ENCODE measurements around the gene OIT3. TPM values are rescaled to one million over a fixed set of nuclear protein-coding genes. Genes with fewer than 3 reads are reported as not detected.

Gene OIT3
- total RNA-seq, 1 donor, result not detected

DNA sequence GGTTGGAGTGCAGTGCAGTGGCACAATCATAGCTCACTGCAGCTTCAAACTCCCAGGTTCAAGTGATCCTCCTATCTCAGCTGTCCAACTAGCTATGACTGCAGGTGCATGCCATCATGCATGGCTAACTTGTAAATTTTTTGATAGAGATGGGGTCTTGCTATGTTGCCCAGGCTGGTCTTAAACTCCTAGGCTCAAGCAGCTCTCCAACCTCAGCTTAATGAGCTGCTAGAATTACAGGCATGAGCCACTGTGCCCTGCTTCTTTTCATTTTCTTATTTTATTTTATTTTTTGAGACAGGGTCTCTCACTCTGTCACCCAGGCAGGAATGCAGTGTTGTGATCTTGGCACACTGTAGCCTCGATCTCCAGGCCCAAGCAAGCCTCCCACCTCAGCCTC is 53.4 kb downstream of the OIT3 start:
- no peak for DNase-seq (ENCODE audit: low read depth in 2 of 3, low spot score in 2 of 3)

DNA sequence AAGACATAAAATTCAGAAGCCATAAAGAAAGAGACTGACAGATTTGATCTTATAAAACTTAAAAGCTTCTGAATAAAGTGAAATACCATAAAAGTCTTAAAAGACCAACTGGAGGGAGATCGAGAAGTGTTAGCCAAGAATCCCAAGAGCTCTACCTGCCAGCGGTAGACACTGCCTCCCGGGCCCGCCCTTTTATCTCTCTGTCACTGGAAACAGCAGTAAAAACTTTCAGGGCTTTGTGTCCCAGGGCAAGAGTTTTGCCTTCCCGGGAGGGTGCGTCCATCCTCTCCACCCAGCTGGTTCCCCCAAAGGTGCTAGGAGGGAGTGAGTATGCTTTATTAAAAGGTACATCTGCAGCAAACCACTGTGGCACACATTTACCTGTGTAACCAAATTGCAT is 55.2 kb downstream of the OIT3 start:
- DNase-seq (ENCODE audit: low read depth in 2 of 3, low spot score in 2 of 3), result no peak

DNA sequence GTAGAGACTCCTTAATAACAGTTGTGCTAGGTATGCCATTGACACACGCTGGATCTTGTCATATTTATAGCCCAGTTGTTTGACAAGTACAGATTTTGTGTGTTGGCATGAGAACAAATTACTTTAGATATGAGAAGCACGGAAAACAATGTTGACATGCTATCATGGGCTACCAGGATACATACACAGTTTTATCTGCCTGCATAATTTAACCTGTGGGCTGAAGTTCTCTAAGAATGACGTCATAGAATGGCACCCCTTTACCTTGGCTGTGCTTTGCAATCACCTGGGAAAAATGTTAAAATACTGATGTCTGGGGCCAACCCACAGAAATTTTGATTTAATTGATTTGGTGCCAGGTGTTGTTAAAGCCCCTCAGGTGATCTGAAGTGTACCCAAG is 58.2 kb downstream of the OIT3 start:
- no peak for DNase-seq (ENCODE audit: low read depth in 2 of 3, low spot score in 2 of 3)

DNA sequence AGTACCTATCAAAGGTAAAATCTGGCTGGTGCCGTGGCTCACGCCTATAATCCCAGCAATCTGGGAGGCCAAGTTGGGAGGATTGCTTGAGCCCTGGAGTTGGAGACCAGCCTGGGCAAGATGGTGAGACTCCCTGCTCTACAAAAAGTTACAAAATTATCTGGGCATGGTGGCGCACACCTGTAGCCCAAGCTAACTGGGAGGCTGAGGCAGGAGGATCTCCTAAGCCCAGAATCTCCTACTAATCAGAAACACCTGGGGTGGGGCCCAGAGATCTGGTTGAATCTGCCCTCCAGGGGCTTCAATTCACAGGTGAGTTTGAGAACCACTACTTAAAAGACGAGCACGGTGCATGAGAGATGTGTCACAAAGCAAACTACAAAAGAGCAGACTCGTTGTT is 58.6 kb downstream of the OIT3 start:
- no peak for DNase-seq (ENCODE audit: low read depth in 2 of 3, low spot score in 2 of 3)

DNA sequence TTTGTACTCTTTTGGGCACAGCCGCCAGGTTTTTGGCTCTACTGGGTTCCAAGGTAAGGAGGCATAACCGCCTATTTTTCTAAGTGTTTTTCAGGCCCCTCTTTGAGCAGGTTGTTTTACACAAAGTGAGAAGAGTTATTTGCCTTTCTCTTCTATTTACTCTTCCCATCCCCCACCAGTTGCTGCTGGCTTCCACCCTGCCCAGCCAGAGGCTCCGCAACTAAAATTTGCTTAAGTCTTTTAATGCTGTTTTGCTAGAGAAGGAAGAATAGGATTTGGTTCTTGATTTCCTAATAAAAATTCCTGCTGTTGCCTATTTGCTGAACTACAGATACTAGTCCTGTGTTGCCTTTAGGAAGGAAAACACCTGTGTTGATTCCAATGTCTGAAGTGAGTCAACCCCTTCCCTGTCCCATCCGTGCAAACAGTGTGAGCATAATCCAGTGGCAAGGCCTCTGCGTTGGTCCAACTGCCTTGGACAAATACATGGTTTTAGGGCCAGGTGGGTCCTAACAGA is 59.2 kb downstream of the OIT3 start:
- no peak for DNase-seq (ENCODE audit: low read depth in 2 of 3, low spot score in 2 of 3)

DNA sequence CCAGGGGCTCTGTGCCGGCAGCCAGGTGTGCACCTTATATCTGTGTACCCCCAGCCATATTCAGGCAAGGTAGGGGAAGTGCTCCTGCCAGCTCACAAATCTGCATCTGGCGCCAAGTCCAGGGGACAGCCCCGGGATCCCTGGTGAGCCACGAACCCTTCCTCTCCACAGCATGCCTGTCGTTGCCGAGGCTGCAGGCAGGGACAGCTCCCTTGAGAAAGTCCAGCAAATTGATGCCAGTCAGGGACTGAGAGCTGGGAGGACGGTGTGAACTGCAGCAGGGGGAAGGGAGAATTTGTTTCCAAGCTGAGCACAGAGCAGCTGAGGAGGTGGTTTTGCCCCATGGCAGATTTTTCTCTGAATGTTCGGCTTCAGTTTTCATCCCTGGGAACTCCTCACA is 60.1 kb downstream of the OIT3 start:
- no peak for DNase-seq (ENCODE audit: low read depth in 2 of 3, low spot score in 2 of 3)

DNA sequence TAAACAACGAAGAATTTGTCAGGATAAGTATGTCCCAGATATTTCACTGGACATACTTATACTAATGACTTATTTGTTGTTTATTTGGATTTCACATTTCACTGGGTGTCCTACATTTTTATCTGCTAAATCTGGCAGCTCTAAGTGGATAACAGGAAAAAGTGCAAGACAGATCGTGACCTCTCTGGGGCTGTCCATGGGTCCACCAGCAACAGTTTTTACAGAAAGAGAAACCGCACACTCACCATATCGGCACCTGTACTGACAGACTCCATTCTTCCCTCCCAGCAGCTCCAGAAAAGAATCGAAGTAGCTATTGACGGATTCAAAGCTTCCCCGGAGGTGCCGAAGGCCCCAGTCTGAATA is 60.7 kb downstream of the OIT3 start:
- no peak for DNase-seq (ENCODE audit: low read depth in 2 of 3, low spot score in 2 of 3)

DNA sequence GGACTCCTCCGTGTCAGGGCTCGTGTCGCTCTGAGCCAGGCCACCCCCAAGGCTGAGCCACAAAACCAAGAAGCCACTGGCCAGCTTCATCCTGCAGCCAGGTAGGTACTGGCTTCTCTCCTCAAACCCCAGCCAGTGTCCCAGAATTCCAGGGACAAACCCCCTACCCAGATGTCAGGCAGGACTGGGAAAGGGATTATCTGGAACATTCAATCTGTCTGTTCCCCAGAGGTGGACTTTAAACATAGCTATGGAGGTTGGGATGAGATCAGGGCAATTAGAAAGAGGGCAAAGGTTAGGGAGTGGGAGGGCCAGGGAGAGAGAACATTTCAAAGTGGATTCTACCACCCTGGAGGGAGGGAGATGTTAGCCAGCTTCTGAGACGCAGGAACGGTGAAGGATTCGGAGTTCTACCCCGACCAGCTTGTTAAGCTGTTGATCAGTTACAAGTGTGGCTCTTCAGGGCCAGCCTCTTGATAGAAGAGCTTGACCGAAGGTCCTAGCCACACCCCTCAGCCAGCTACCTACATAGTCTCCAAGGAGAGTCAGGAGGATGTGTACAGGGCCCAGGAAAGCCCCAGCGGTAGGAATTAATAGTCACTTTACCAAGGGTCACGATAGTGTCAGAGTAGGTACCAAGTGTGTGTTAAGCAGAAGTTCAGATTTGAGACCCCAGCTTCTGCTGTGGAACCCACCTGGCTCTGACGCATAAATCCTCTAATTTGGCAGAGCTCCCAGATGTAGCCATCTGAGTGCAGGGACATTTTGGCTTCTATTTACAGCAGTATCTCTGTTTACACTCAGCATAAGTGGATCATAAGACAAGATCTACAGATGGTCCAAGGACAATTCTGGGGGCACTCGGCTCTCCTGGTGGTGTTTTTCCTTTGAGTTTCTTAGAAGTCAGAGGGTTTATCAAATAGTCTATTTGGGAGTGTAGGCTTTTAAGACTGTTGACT is 61.3 kb downstream of the OIT3 start, which contains the start of gene PLA2G12B:
Gene PLA2G12B, minus strand, starts transcription at position 211 of the 959 bp plus-strand sequence. Its CDS starts 121 bp downstream, at position 90.
- no peak for DNase-seq (ENCODE audit: low read depth in 2 of 3, low spot score in 2 of 3)

DNA sequence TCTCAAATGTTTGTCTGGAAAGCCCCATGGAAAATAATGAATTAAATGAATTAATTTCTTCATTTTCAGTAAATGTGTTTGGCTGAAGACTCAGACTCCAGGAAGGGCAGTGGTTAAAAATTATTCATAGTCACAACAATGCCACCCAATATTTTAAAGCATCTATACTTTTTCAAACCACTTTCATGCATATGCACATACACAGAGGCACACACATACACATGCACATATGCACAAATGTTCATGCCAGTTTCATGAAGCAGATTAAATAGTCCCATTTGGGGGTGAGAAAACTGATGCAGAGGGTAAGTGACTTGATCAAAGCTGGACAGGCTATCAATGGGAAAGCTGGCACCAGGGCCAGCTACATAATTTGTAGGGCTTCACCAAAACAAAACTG is 62.5 kb downstream of the OIT3 start:
- no peak for DNase-seq (ENCODE audit: low read depth in 2 of 3, low spot score in 2 of 3)

DNA sequence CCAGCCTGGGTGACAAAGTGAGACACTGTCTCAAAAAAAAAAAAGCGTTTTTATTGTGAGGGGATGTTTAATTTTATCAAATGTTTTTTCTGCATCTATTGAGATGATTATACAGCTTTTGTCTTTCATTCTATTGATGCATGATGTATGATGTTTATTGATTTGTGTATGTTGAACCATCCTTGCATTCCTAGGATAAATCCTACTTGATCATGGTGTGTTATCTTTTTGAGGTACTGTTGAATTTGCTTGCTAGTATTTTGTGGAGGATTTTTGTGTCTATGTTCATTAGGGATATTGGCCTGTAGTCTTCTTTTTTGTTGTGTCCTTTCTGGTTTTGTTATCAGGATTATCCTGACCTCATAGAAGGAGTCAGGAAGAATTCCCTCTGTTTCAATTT is 83.3 kb downstream of the OIT3 start:
- no peak for DNase-seq (ENCODE audit: low read depth in 2 of 3, low spot score in 2 of 3)

DNA sequence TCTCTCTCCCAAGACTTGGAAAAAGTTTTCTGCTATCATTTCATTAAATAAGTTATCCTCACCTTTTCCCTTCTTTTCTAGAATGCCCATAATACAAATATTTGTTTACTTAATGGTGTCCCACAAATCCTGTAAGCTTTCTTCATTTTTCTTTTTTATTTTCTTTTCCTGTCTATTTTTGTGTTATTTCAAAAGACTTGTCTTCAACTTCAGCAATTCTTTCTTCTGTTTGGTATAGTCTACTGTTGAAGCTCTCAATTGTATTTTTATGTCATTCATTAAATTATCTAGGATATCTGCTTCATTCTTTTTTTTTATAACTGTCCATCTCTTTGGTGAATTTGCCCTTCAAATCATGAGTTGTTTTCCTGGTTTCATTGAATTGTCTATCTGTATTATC is 86.2 kb downstream of the OIT3 start:
- DNase-seq (ENCODE audit: low read depth in 2 of 3, low spot score in 2 of 3), result no peak

DNA sequence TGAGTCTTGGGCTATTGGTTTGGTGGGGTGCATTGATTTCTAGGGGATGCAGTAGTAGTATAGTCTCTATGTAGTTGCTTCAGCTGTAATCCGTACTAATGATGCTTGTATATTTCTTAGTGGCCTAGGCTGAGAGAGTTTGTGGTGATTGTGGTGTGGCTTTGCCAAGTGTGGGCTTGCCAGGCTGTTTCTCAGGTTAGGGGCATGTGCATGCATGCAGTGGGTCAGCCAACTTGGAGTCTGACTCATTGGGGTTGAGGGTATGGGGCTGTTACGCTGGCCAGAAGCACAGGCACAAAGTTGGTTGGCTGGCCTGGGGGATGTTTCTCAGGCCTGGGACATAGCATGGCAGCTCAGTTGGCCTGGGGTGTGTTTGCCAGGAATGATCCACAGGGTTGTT is 86.8 kb downstream of the OIT3 start:
- no peak for DNase-seq (ENCODE audit: low read depth in 2 of 3, low spot score in 2 of 3)

DNA sequence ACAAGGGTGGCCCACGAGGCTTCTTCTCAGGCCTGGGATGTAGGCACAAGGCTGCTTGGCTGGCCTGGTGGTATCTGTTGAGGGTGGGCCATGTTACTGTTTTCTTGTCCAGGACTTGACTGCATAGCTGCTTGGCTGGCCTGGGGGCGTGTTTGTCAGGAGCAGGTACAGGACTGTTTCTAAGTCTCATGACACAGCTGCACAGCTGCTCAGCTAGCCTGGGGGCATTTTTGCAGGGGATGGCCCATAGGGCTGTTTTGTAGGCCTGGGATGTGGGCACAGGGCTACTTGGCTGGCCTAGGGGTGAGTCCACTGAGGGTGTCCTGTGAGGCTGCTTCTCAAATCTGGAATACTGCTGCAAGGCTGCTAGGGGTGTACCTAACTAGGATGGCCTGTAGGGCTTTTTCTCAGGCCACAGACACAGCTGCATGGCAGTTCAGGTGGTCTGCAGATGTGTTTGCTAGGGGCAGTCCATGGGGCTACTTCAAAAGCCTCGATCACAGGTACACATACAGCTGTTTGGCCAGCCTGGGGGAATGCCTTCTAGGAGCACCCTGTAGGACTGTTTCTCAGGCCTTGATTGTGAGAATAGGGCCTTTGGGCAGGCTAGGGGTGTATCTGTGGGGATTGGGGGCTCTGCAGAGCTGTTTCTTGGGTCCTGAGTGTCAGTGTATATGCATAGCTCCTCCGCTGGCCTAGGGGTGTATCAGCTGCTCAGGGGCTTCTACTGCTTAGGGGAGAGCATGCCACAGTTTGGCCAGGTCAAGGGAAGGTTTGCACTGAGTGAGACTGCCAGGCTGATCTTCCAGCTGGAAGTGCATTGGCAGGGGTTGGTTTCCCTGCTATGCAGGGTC is 87.7 kb downstream of the OIT3 start:
- DNase-seq (ENCODE audit: low read depth in 2 of 3, low spot score in 2 of 3), result no peak

DNA sequence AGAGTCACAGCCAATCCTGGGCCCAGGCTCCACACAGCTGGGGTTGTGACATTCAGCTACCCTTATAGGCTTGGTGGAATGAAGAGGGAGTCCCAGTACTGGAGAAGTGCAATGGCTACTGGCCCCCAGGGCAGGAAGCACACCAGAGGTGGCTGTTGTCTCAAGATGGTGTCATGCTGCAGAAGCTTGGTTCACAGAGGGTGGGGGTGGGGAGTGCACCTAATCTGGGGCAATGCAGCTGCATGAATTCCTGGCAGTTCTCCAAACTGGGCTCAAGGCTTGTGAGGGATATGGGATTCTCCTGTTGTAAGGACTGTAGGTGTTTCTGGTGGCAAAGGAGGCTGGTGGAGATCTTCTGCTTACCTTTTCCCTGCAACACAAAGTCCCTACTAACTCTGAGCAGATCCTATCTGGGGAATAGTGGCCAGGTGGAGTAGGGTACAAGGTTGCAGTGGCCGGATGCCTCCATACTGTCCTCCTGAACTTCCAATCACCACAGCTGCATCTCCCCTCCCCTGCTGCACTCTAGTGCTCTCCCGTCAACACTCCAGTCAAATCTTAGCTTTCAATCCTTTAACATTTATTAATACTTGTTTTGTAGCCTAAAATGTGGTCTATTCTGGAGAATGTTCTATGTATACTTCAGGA is 88.5 kb downstream of the OIT3 start:
- no peak for DNase-seq (ENCODE audit: low read depth in 2 of 3, low spot score in 2 of 3)

Other genes starting within 250 kb of the OIT3 start
- gene MCU, start 201.6 kb upstream of the OIT3 start, total RNA-seq, result 16.7 TPM
- not detected for gene PLA2G12B, start 61.1 kb downstream of the OIT3 start, total RNA-seq
- gene P4HA1, start 203.1 kb downstream of the OIT3 start, total RNA-seq, result 7.3 TPM
- 1.6 TPM for gene NUDT13, start 216.7 kb downstream of the OIT3 start, total RNA-seq

All from hematopoietic multipotent progenitor cell (in vitro differentiated cells).